Smooth muscle cell of the umbilical artery (primary cell): ENCODE data around the gene TOR3A. TPM values are rescaled to one million over a fixed set of nuclear protein-coding genes. Genes with fewer than 3 reads are reported as not detected.

Source experiments
- total RNA-seq: library from RNA; depleted of rRNA; stranded (reverse); fragments of >200 nt; gene quantifications from 2 replicates; pipeline ENCODE4 v1.2.3, GENCODE V29; 2014

Gene TOR3A
- 36.0 and 40.7 TPM in 2 replicates for total RNA-seq

GRCh38 chr1:179081687-179082332 is at the start of gene TOR3A:
TSS of gene TOR3A (plus strand) at chr1:179082070. CDS start at chr1:179082129, 59 bp downstream.

Other genes starting within 250 kb of the TOR3A start
- gene ANGPTL1, start 211.0 kb upstream of the TOR3A start, total RNA-seq = 4.8 and 34.7 TPM in 2 replicates
- gene FAM20B, start 56.2 kb upstream of the TOR3A start, total RNA-seq = 56.1 and 71.9 TPM in 2 replicates
- 53.4 and 89.7 TPM in 2 replicates for gene ABL2, start 147.6 kb downstream of the TOR3A start, total RNA-seq
- gene SOAT1, start 211.7 kb downstream of the TOR3A start, total RNA-seq = 31.5 and 42.7 TPM in 2 replicates